HepG2 (cell line): ENCODE measurements around the gene POLR3H. TPM values are rescaled to one million over a fixed set of nuclear protein-coding genes. Genes with fewer than 3 reads are reported as not detected.

Source experiments
- BCL6 ChIP-seq: IDR thresholded peaks from 2 replicates; pipeline ENCODE4 v1.6.1; 2016; ENCODE audit warnings: missing genetic modification reagents, missing compliant biosample characterization
- BRF2 ChIP-seq: sonication (generic); formaldehyde crosslinking; IDR thresholded peaks from 2 replicates; pipeline ENCODE4 v1.8.1; 2022; ENCODE audit warnings: mild to moderate bottlenecking, missing genetic modification reagents
- FOXP4 ChIP-seq: sonication (generic); formaldehyde crosslinking; IDR thresholded peaks from 2 replicates; pipeline ENCODE4 v1.4.0; 2020; ENCODE audit warnings: missing genetic modification reagents
- HNF4A ChIP-seq: sonication (generic); formaldehyde crosslinking; IDR thresholded peaks from 2 replicates; pipeline ENCODE4 v1.4.0; 2020; ENCODE audit warnings: missing genetic modification reagents
- HNF4G ChIP-seq, 2 experiments: sonication (generic) in 1 of 2; formaldehyde crosslinking in 1 of 2; IDR thresholded peaks; 2 replicates each; pipeline versions ENCODE4 v1.4.0 to v1.6.1; 2011 to 2020; ENCODE audit warnings: borderline replicate concordance in 2 of 2, low read depth in 2 of 2, mild to moderate bottlenecking in 2 of 2, low read length in 1 of 2, missing genetic modification reagents in 1 of 2, moderate library complexity in 1 of 2
- LCORL ChIP-seq, 2 experiments: fragments of 450-650 bp in 1 of 2; sonication (generic) in 1 of 2; formaldehyde crosslinking in 1 of 2; IDR thresholded peaks; 2 replicates each; pipeline versions ENCODE4 v1.5.0 to v1.6.1; 2017 to 2020; ENCODE audit warnings: antibody characterized with exemption in 1 of 2, missing genetic modification reagents in 1 of 2
- NCOA2 ChIP-seq: sonication (generic); formaldehyde crosslinking; IDR thresholded peaks from 2 replicates; pipeline ENCODE4 v1.8.0; 2022; ENCODE audit warnings: inconsistent platforms
- NFYB ChIP-seq: sonication (generic); formaldehyde crosslinking; IDR thresholded peaks from 2 replicates; pipeline ENCODE4 v1.4.0; 2020; ENCODE audit warnings: missing genetic modification reagents
- NR0B2 ChIP-seq: sonication (generic); formaldehyde crosslinking; IDR thresholded peaks from 2 replicates; pipeline ENCODE4 v1.4.0; 2020; ENCODE audit warnings: mild to moderate bottlenecking, missing genetic modification reagents
- POLR2AphosphoS5 ChIP-seq: IDR thresholded peaks from 2 replicates; pipeline ENCODE4 v1.6.1; 2012; ENCODE audit warnings: low read depth, low read length
- SMAD9 ChIP-seq: sonication (generic); formaldehyde crosslinking; IDR thresholded peaks from 2 replicates; pipeline ENCODE4 v1.5.1; 2020; ENCODE audit warnings: mild to moderate bottlenecking, missing genetic modification reagents
- TFAP4 ChIP-seq: sonication (generic); IDR thresholded peaks from 2 replicates; pipeline ENCODE4 v1.6.1; 2016; ENCODE audit warnings: low read depth, borderline replicate concordance
- ZFP36L2 ChIP-seq: sonication (generic); formaldehyde crosslinking; IDR thresholded peaks from 2 replicates; pipeline ENCODE4 v1.4.0; 2020; ENCODE audit warnings: missing genetic modification reagents
- ZNF225 ChIP-seq: sonication (generic); formaldehyde crosslinking; IDR thresholded peaks from 2 replicates; pipeline ENCODE4 v1.4.0; 2020; ENCODE audit warnings: mild to moderate bottlenecking, missing genetic modification reagents
- ZNF281 ChIP-seq: sonication (generic); formaldehyde crosslinking; IDR thresholded peaks from 2 replicates; pipeline ENCODE4 v1.4.0; 2020; ENCODE audit warnings: missing genetic modification reagents, borderline replicate concordance
- ZNF446 ChIP-seq: sonication (generic); formaldehyde crosslinking; IDR thresholded peaks from 2 replicates; pipeline ENCODE4 v1.5.0; 2020; ENCODE audit warnings: mild to moderate bottlenecking, missing genetic modification reagents
- ZNF749 ChIP-seq: sonication (generic); formaldehyde crosslinking; IDR thresholded peaks from 2 replicates; pipeline ENCODE4 v1.8.0; 2022; ENCODE audit warnings: mild to moderate bottlenecking, missing genetic modification reagents, moderate library complexity, borderline replicate concordance
- ZNF768 ChIP-seq: sonication (generic); formaldehyde crosslinking; IDR thresholded peaks from 2 replicates; pipeline ENCODE4 v1.4.0; 2020; ENCODE audit warnings: missing genetic modification reagents
- ZNF781 ChIP-seq: sonication (generic); formaldehyde crosslinking; IDR thresholded peaks from 2 replicates; pipeline ENCODE4 v1.5.1; 2020; ENCODE audit warnings: borderline replicate concordance, mild to moderate bottlenecking, missing genetic modification reagents; ENCODE audit errors: not compliant biosample characterization
- ZSCAN29 ChIP-seq: sonication (generic); formaldehyde crosslinking; conservative IDR thresholded peaks from 2 replicates; pipeline ENCODE4 v1.4.0; 2020; ENCODE audit warnings: mild to moderate bottlenecking, missing genetic modification reagents
- polyA plus RNA-seq, 8 experiments: library from polyadenylated mRNA; depleted of rRNA in 3 of 8; stranded (reverse) in 7 of 8; unstranded in 1 of 8; fragments of >200 nt; fragmentation: Illumina TruSeq in 4 of 8; extraction: Trizol in 4 of 8; gene quantifications; 2 replicates each; pipeline versions ENCODE4 v1.2.1 to v1.2.3, GENCODE V29; 2011 to 2016; ENCODE audit warnings: low read depth in 4 of 8, missing spikeins in 1 of 8, mixed read lengths in 1 of 8; ENCODE audit not compliant: insufficient read depth in 1 of 8
- total RNA-seq, 5 experiments: library from RNA; depleted of rRNA; stranded (reverse); fragments of >200 nt; fragmentation: Illumina TruSeq; extraction: Trizol; gene quantifications; 2 replicates each; pipeline ENCODE4 v1.2.3, GENCODE V29; 2016; ENCODE audit warnings: low read depth in 1 of 5

The POLR3H gene
- total and polyA plus RNA-seq, 2 of the 13 experiments (the other 11 are each of a cell fraction or from before 2014, with no cell fraction given): 10.3 to 28.6 TPM

- no peak for TF ChIP-seq ZSCAN29 (CRISPR knock-in tag)
- no peak for TF ChIP-seq ZFP36L2 (CRISPR knock-in tag)
- peak; percentile 52; the same call in 1 of the 2 replicates for TF ChIP-seq POLR2AphosphoS5
- peak; percentile 74 for TF ChIP-seq HNF4G (IDR thresholded peaks at IDR 0.05; ENCODE audit: borderline replicate concordance, low read depth, low read length)
- TF ChIP-seq HNF4G (CRISPR knock-in tag; IDR thresholded peaks at IDR 0.05; ENCODE audit: borderline replicate concordance, low read depth): no peak
- no peak for TF ChIP-seq SMAD9
- no peak for TF ChIP-seq ZNF446 (CRISPR knock-in tag)
- TF ChIP-seq ZNF281 (CRISPR knock-in tag): peak; percentile 49; the same call in 1 of the 2 replicates
- TF ChIP-seq ZNF225 (CRISPR knock-in tag): no peak
- no peak for TF ChIP-seq FOXP4
- no peak for TF ChIP-seq BCL6 (CRISPR knock-in tag)
- TF ChIP-seq HNF4A (CRISPR knock-in tag): peak; percentile 63
- no peak for TF ChIP-seq LCORL (IDR thresholded peaks at IDR 0.05)
- TF ChIP-seq LCORL (CRISPR knock-in tag; IDR thresholded peaks at IDR 0.05): peak; percentile 34; the same call in 1 of the 2 replicates
- no peak for TF ChIP-seq NR0B2 (CRISPR knock-in tag)
- TF ChIP-seq NCOA2 (CRISPR knock-in tag): 0 out of 2 replicates have a peak, but pooled peaks have one; percentile 16
- no peak for TF ChIP-seq ZNF749
- no peak for TF ChIP-seq ZNF781
- TF ChIP-seq ZNF768: no peak
- no peak for TF ChIP-seq NFYB
- peak; percentile 81; the same call in 1 of the 2 replicates for TF ChIP-seq TFAP4
- no peak for TF ChIP-seq BRF2 (CRISPR knock-in tag)
- TF ChIP-seq, all 625 proteins: peak for 15
Observed at GRCh38 chr22:41550952-41551491, 6.8 kb upstream of the POLR3H start (continued).
